Esophagus (tissue), 2 donors: ENCODE data around the gene ZFYVE28. TPM values are rescaled to one million over a fixed set of nuclear protein-coding genes. Genes with fewer than 3 reads are reported as not detected.
"Not testable (repeated sequence)": the region's sequence is repeated elsewhere in the genome, so short reads cannot be mapped to it uniquely, and the experiment has no call there.

Experiments used
- H3K27ac ChIP-seq, 2 donors: one replicate each; pipeline ENCODE4 v1.5.1; 2013; ENCODE audit warnings: low read depth in 2 of 2, mild to moderate bottlenecking in 2 of 2, inconsistent platforms in 1 of 2, low read length in 1 of 2, moderate library complexity in 1 of 2
- H3K27me3 ChIP-seq, 2 donors: one replicate each; pipeline ENCODE4 v1.6.1; 2013; ENCODE audit warnings: low read length in 2 of 2, control low read depth in 1 of 2, mild to moderate bottlenecking in 1 of 2; ENCODE audit not compliant: insufficient read depth in 2 of 2, control insufficient read depth in 1 of 2
- H3K36me3 ChIP-seq, 2 donors: one replicate each; pipeline ENCODE4 v1.6.1; 2013; ENCODE audit warnings: low read length in 1 of 2; ENCODE audit not compliant: control insufficient read depth in 2 of 2, insufficient read depth in 2 of 2
- H3K4me1 ChIP-seq, 2 donors: one replicate each; pipeline ENCODE4 v1.6.1; 2013; ENCODE audit warnings: low read length in 1 of 2; ENCODE audit not compliant: control insufficient read depth in 2 of 2, insufficient read depth in 2 of 2
- H3K4me3 ChIP-seq, 2 donors: one replicate each; pipeline ENCODE4 v1.5.1; 2013; ENCODE audit warnings: low read length in 2 of 2, mild to moderate bottlenecking in 2 of 2, low read depth in 1 of 2, moderate library complexity in 1 of 2
- H3K9me3 ChIP-seq, 2 donors: one replicate each; pipeline ENCODE4 v1.6.1; 2013; ENCODE audit warnings: mild to moderate bottlenecking in 2 of 2, low read depth in 1 of 2, low read length in 1 of 2, moderate library complexity in 1 of 2; ENCODE audit not compliant: control insufficient read depth in 2 of 2, insufficient read depth in 1 of 2
- WGBS, 2 donors: extraction: QIAGEN DNeasy Blood & Tissue Kit; methylation state at CpG; one replicate each; pipeline ENCODE4 v1.1.7; 2013; 5-methylcytosine and 5-hydroxymethylcytosine counted together
- polyA plus RNA-seq, 2 donors: library from polyadenylated mRNA; stranded (reverse); fragments of 200-250 nt; gene quantifications; one replicate each; pipeline ENCODE4 v1.2.3, GENCODE V29; 2013
- donor health status: healthy with polysubstance abuse.
- donor health status: Bipolar disorder and iron deficiency.

Gene ZFYVE28
- polyA plus RNA-seq, 2 donors = 5.2 to 5.4 TPM

DNA sequence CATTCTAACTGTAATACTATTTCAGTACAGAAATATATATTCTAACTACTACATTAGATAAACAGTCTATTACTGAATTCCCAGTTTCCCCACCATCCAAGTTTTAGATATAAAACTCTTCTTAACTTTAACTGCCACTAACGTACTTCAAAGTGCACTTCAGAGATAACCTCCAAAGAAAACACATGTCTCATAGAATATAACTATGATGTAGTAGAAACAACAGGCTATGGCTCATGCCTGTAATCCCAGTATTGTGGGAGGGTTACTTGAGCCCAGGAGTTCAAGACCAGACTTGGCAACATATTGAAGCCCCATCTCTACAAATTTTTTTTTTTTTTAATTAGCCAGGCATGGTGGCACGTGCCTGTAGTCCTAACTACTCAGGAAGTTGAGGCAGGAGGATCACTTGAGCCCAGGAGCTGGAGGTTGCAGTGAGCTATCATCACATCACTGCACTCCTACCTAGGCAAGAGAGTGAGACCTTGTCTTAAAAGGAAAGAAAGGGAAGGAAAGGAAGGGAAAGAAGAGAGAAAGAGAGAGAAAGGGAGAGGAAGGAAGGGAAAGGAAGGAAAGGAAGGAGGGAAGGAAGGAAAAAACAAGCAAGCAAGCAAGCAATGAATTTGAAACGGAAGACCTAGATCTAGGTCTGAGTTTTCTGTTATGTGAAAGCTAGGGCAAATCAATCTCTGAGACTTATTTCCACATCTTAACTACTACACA lies 181.3 kb downstream of the ZFYVE28 start:
- Histone ChIP-seq H3K27ac (no peak overlapping the region), H3K4me1 (no peaks in the 10 kb centered on the region), H3K36me3 (peaks cover 3 to 4% of the 10 kb centered on the region in 2 donors), H3K27me3 (no peaks in the 10 kb centered on the region), H3K9me3 (no peaks in the 10 kb centered on the region), H3K4me3 (no peak overlapping the region)
- 55 to 56% methylated on average over 3 of the region's 3 CpGs for WGBS, 2 donors

DNA sequence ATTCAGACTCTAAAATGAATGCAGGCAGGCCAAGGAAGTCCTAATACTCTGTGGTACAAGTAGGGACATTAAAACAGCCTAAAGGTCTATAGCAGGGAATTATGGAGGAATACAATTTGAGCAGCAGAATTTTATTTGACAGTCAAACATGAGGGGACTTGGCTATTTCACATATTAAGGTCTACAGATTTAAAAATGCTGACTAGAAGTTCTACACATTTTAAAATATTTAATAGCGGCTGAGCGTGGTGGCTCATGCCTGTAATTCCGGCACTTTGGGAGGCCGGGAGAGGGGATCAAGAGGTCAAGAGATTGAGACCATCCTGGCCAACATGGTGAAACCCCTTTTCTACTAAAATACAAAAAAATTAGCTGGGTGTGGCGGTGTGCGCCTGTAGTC lies 187.4 kb downstream of the ZFYVE28 start:
- Histone ChIP-seq H3K4me3 (no peak overlapping the region), H3K4me1 (no peaks in the 10 kb centered on the region), H3K27me3 (no peaks in the 10 kb centered on the region), H3K27ac (no peak overlapping the region), H3K36me3 (peaks cover 5% of the 10 kb centered on the region in 2 donors), H3K9me3 (no peaks in the 10 kb centered on the region)
- WGBS, 2 donors = 98 to 99% methylated on average over 6 of the region's 6 CpGs

DNA sequence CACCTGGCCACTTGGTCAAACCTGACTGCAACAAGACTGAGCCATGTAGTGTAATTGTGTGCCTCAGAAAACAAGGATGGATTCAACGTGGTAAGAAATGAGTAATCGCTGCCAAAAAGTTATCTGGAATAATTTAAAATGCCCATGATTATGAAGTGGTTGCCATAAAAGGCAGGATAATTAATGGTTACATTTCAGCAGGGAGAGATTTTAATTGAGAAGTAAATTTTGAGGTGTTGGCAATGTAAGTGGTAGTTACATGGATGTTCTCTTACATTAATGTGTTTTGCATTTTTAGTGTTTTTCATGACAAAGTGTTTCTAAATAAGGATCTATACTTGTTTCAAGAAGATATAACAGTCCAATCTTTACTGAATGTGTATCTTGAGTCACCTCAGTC lies 192.2 kb downstream of the ZFYVE28 start:
- H3K27ac ChIP-seq = no peak overlapping the region
- H3K4me3 ChIP-seq = no peak overlapping the region
- no peaks in the 10 kb centered on the region for H3K9me3 ChIP-seq
- 73 to 75% methylated on average over 2 of the region's 2 CpGs for WGBS, 2 donors
- no peaks in the 10 kb centered on the region for H3K27me3 ChIP-seq
- peaks cover 3 to 6% of the 10 kb centered on the region in 2 donors for H3K36me3 ChIP-seq
- H3K4me1 ChIP-seq = no peaks in the 10 kb centered on the region

DNA sequence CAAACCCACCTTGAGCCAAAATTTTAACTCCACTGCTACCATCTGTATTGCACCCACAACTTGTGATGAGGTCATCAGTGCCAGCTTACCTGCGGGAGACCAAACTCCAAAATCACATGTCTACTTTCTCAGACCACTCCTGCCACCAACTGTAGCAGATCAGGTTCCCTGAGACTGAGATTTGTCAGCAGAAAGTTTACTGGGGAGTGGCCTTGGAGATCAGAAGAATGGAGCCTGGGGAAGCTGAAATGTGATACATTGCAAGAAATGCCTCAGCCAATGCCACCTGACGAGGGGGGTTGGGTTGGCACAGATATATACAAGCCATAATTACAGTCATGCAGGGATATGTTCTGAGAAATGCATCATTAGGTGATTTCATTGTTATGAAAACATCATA lies 195.6 kb downstream of the ZFYVE28 start:
- Histone ChIP-seq H3K36me3 (peaks cover 3 to 6% of the 10 kb centered on the region in 2 donors), H3K27ac (no peak overlapping the region), H3K4me1 (no peaks in the 10 kb centered on the region), H3K4me3 (no peak overlapping the region), H3K9me3 (no peaks in the 10 kb centered on the region), H3K27me3 (no peaks in the 10 kb centered on the region)
- 75 to 91% methylated on average over 2 of the region's 2 CpGs for WGBS, 2 donors

DNA sequence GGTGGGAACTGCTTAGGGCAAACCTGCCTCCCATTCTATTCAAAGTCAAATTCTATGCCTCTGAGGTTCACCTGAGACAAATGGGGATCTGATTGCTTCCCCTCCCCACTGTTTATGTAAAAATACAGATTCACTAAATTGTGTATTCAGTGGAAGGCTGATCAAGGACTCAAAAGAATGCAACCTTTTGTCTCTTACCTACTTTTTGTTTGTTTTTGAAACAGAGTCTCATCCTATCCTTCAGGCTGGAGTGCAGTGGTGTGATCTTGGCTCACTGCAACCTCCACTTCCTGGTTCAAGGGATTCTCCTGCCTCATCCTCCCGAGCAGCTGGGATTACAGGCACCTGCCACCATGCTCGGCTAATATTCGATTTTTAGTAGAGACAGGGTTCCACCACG lies 197.1 kb downstream of the ZFYVE28 start:
- not testable (repeated sequence) for H3K4me3 ChIP-seq, H3K36me3 ChIP-seq, H3K27me3 ChIP-seq, H3K4me1 ChIP-seq, H3K9me3 ChIP-seq, H3K27ac ChIP-seq
- 64 to 67% methylated on average over 4 of the region's 4 CpGs for WGBS, 2 donors

DNA sequence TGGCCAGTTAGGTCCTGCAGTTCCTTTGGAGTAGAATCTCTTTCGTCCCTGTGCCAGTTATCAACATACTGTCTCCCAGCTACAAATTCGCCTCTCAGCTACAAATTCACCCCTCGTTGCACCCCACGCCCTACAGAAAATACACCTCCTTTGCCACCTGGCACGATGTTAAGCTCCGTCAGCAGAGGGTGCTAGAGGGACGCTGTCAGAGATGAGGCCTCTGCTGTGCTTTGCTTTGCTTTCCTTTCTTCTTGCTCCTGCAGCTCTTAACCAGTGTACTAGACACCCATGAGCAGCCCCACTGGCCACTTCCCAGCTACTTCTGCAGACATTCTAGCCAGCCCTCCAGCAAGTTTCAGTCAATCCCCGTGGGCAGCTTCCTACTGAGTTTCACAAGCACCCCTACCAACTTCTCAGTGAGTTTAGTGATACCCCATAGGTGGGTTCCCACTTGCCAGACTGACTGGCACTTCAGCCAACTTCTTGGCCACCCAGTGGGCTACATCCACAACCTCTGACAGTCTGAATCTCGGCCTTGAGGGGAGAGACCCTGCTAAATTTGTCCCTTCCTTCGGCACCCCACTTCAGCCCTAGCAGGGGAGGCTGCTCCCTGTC lies 198.3 kb downstream of the ZFYVE28 start:
- Histone ChIP-seq H3K27ac (no peak overlapping the region), H3K9me3 (no peaks in the 10 kb centered on the region)

More for the DNA sequence above, 198.3 kb downstream of the ZFYVE28 start:
- Histone ChIP-seq H3K27me3 (no peaks in the 10 kb centered on the region), H3K4me3 (no peak overlapping the region), H3K4me1 (no peaks in the 10 kb centered on the region), H3K36me3 (peaks cover 0 to 4% of the 10 kb centered on the region in 2 donors)
- 10 to 13% methylated on average over 10 of the region's 10 CpGs for WGBS, 2 donors

Other genes starting within 250 kb of the ZFYVE28 start
- 1 to 10 TPM; 5.0 to 8.1 TPM for gene HAUS3, start 176.5 kb downstream of the ZFYVE28 start, polyA plus RNA-seq
- under 1 TPM; 0.59 to 0.81 TPM for gene POLN, start 176.5 kb downstream of the ZFYVE28 start, polyA plus RNA-seq
- 10 to 100 TPM; 14.5 to 27.2 TPM for gene MXD4, start 156.5 kb downstream of the ZFYVE28 start, polyA plus RNA-seq
- gene CFAP99, start 310 bp upstream of the ZFYVE28 start, polyA plus RNA-seq = under 1 TPM; 0.04 to 0.07 TPM
- 10 to 100 TPM; 14.3 to 18.3 TPM for gene RNF4, start 50.5 kb upstream of the ZFYVE28 start, polyA plus RNA-seq
- 10 to 100 TPM in 1 of 2 donors, 1 to 10 TPM in 1; 5.8 to 10.2 TPM for gene FAM193A, start 118.0 kb upstream of the ZFYVE28 start, polyA plus RNA-seq